ENCODE results near the gene PAPOLA.

- TF ChIP-seq TAF1 (IDR thresholded peaks at IDR 0.05; ENCODE audit: borderline replicate concordance, low read depth, low read length) (no peak), POLR2AphosphoS5 (IDR thresholded peaks at IDR 0.05; ENCODE audit: low read depth, low read length) (no peak)
These were observed 62.2 kb downstream of the PAPOLA start for GRCh38 chr14:96564389-96564788.
